ENCODE measurements around the gene REPS1.

Gene REPS1

DNA sequence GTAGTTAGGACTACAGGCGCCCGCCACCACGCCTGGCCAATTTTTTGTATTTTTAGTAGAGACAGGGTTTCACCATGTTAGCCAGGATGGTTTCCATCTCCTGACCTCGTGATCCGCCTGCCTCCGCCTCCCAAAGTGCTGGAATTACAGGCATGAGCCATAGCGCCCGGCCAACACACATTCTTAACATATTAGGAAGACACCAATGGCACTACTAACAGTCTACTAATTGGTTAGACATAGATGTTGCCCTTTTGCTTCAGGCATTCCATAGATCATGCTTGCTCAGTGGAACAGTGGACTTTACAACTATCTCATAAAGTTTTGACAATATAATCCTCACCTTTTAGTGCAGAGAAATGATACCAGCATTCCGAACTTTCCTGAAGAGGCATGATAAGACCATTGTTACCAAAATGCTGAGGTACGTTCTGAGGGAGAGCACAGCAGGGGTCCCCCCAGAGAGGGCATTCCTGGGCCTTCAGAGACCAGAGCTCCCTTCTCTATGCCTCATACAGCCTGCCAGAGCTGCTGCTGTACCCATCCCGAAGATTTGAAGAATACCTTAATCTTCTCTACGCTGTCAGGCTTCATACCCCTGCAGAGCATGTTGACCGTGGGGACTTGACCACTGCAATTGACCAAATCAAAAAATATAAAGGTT, 102.8 kb downstream of the REPS1 start:
- H3K18ac ChIP-seq (ENCODE audit: low read length) = no peak overlapping the region
- no peaks in the 10 kb centered on the region for H3K79me1 ChIP-seq (ENCODE audit: low read length)
- H3K27ac ChIP-seq (ENCODE audit: low read depth, low read length) = no peak overlapping the region
- H3K4me3 ChIP-seq (ENCODE audit: low read length) = no peak overlapping the region
- no peak overlapping the region for H2BK5ac ChIP-seq (ENCODE audit: low read length)
- no peak overlapping the region for H3K56ac ChIP-seq (ENCODE audit: low read length)
- no peak overlapping the region for H3K4ac ChIP-seq (ENCODE audit: low read depth, low read length)
- no peaks in the 10 kb centered on the region for H3K4me1 ChIP-seq (ENCODE audit: control insufficient read depth, low read depth, low read length)
- no CpG with 5 or more reads among the region's 13 CpGs for WGBS (ENCODE audit: extremely low coverage, insufficient coverage, low lambda C conversion rate)
- H3K23ac ChIP-seq (ENCODE audit: low read length) = no peak overlapping the region
- no peak overlapping the region for H3K4me2 ChIP-seq (ENCODE audit: low read length)
- H3K79me2 ChIP-seq (ENCODE audit: control insufficient read depth, insufficient read depth, low read length) = no peaks in the 10 kb centered on the region
- peak; percentile 60 for DNase-seq
- no peak overlapping the region for H2BK120ac ChIP-seq (ENCODE audit: low read depth, low read length)
- H3K9ac ChIP-seq (ENCODE audit: low read length) = no peak overlapping the region
- no peak overlapping the region for H2BK15ac ChIP-seq (replicated peaks; ENCODE audit: low read depth)
- H4K5ac ChIP-seq (ENCODE audit: low read length) = no peak overlapping the region
- H4K8ac ChIP-seq (ENCODE audit: low read depth, low read length) = no peak overlapping the region
- no peak overlapping the region for H2AK5ac ChIP-seq (ENCODE audit: low read length)
- H3K36me3 ChIP-seq (ENCODE audit: control insufficient read depth, insufficient read depth, low read length) = no peaks in the 10 kb centered on the region
- H3K27me3 ChIP-seq (ENCODE audit: insufficient read depth, low read length, poor library complexity) = no peaks in the 10 kb centered on the region

DNA sequence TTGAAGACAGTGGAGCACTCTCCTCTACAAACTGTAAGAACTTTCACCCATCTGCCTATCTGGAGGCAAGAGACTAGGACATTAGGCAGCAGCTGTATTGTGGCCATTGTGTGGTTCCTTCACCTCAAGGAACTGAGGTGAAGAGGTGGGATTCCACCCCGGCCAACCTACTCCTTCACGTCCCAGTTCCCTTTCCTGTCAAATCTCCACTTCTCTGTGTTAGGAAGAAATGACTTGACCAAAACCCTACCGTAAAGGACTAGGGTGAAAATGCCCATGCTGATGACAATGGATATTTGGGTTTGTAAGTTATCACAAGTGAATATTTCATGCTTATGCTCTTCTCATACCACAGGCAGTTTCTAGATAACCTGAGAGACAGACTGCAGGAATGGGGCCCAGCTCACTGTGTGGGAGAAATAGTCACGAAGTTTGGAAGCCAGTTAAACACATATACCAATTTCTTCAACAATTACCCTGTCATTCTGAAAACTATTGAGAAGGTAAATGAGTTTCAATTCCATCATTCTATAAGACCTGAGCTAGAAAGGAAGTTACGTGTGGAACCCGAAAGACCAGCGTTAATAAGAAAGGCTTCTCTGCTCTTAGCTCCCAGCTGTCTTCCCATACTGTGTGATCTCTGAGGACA, 105.6 kb downstream of the REPS1 start:
- no peak for DNase-seq
- Histone ChIP-seq H3K79me1 (ENCODE audit: low read length) (no peaks in the 10 kb centered on the region), H3K23ac (ENCODE audit: low read length) (no peak overlapping the region), H3K4me3 (ENCODE audit: low read length) (no peak overlapping the region), H3K27ac (ENCODE audit: low read depth, low read length) (no peak overlapping the region), H3K79me2 (ENCODE audit: control insufficient read depth, insufficient read depth, low read length) (no peaks in the 10 kb centered on the region), H3K36me3 (ENCODE audit: control insufficient read depth, insufficient read depth, low read length) (no peaks in the 10 kb centered on the region), H3K27me3 (ENCODE audit: insufficient read depth, low read length, poor library complexity) (no peaks in the 10 kb centered on the region), H2BK120ac (ENCODE audit: low read depth, low read length) (no peak overlapping the region), H3K18ac (ENCODE audit: low read length) (no peak overlapping the region), H4K8ac (ENCODE audit: low read depth, low read length) (no peak overlapping the region), H3K9ac (ENCODE audit: low read length) (no peak overlapping the region), H2BK15ac (replicated peaks; ENCODE audit: low read depth) (no peak overlapping the region), H3K4me1 (ENCODE audit: control insufficient read depth, low read depth, low read length) (no peaks in the 10 kb centered on the region), H3K56ac (ENCODE audit: low read length) (no peak overlapping the region), H3K4me2 (ENCODE audit: low read length) (no peak overlapping the region), H2BK5ac (ENCODE audit: low read length) (no peak overlapping the region), H2AK5ac (ENCODE audit: low read length) (no peak overlapping the region), H4K5ac (ENCODE audit: low read length) (no peak overlapping the region), H3K4ac (ENCODE audit: low read depth, low read length) (no peak overlapping the region)
- WGBS (ENCODE audit: extremely low coverage, insufficient coverage, low lambda C conversion rate) = no CpG with 5 or more reads among the region's 7 CpGs

- no peaks in the 10 kb centered on the region for H3K79me2 ChIP-seq (ENCODE audit: control insufficient read depth, insufficient read depth, low read length)
- H2BK15ac ChIP-seq (replicated peaks; ENCODE audit: low read depth) = no peak overlapping the region
- H3K4me3 ChIP-seq (ENCODE audit: low read length) = no peak overlapping the region
- no peaks in the 10 kb centered on the region for H3K36me3 ChIP-seq (ENCODE audit: control insufficient read depth, insufficient read depth, low read length)
- H3K18ac ChIP-seq (ENCODE audit: low read length) = no peak overlapping the region
- H3K4me2 ChIP-seq (ENCODE audit: low read length) = no peak overlapping the region
- no peak overlapping the region for H3K23ac ChIP-seq (ENCODE audit: low read length)
- no CpG with 5 or more reads among the region's 8 CpGs for WGBS (ENCODE audit: extremely low coverage, insufficient coverage, low lambda C conversion rate)
- no peak overlapping the region for H2AK5ac ChIP-seq (ENCODE audit: low read length)
- no peak overlapping the region for H3K9ac ChIP-seq (ENCODE audit: low read length)
- no peaks in the 10 kb centered on the region for H3K79me1 ChIP-seq (ENCODE audit: low read length)
- DNase-seq = no peak
- no peak overlapping the region for H2BK5ac ChIP-seq (ENCODE audit: low read length)
- H3K4me1 ChIP-seq (ENCODE audit: control insufficient read depth, low read depth, low read length) = no peaks in the 10 kb centered on the region
- H3K56ac ChIP-seq (ENCODE audit: low read length) = no peak overlapping the region
- H2BK120ac ChIP-seq (ENCODE audit: low read depth, low read length) = no peak overlapping the region
- no peaks in the 10 kb centered on the region for H3K27me3 ChIP-seq (ENCODE audit: insufficient read depth, low read length, poor library complexity)
- no peak overlapping the region for H4K8ac ChIP-seq (ENCODE audit: low read depth, low read length)
- H4K5ac ChIP-seq (ENCODE audit: low read length) = no peak overlapping the region
- no peak overlapping the region for H3K27ac ChIP-seq (ENCODE audit: low read depth, low read length)
- H3K4ac ChIP-seq (ENCODE audit: low read depth, low read length) = no peak overlapping the region
Observed at GRCh38 chr6:138873191-138873590, 114.9 kb downstream of the REPS1 start.

- no peak overlapping the region for H3K56ac ChIP-seq (ENCODE audit: low read length)
Observed at GRCh38 chr6:138869398-138869797, 118.7 kb downstream of the REPS1 start.

GRCh38 chr6:138868181-138868580, 119.9 kb downstream of the REPS1 start:
- Histone ChIP-seq H3K9ac (ENCODE audit: low read length) (no peak overlapping the region), H3K36me3 (ENCODE audit: control insufficient read depth, insufficient read depth, low read length) (no peaks in the 10 kb centered on the region), H3K4me2 (ENCODE audit: low read length) (no peak overlapping the region), H3K79me1 (ENCODE audit: low read length) (no peaks in the 10 kb centered on the region), H4K5ac (ENCODE audit: low read length) (no peak overlapping the region), H4K8ac (ENCODE audit: low read depth, low read length) (no peak overlapping the region), H2AK5ac (ENCODE audit: low read length) (no peak overlapping the region), H3K27ac (ENCODE audit: low read depth, low read length) (no peak overlapping the region), H3K4me3 (ENCODE audit: low read length) (no peak overlapping the region), H3K4me1 (ENCODE audit: control insufficient read depth, low read depth, low read length) (no peaks in the 10 kb centered on the region), H2BK5ac (ENCODE audit: low read length) (no peak overlapping the region), H2BK15ac (replicated peaks; ENCODE audit: low read depth) (no peak overlapping the region), H3K18ac (ENCODE audit: low read length) (no peak overlapping the region), H3K4ac (ENCODE audit: low read depth, low read length) (no peak overlapping the region), H3K79me2 (ENCODE audit: control insufficient read depth, insufficient read depth, low read length) (no peaks in the 10 kb centered on the region), H2BK120ac (ENCODE audit: low read depth, low read length) (no peak overlapping the region), H3K27me3 (ENCODE audit: insufficient read depth, low read length, poor library complexity) (no peaks in the 10 kb centered on the region), H3K23ac (ENCODE audit: low read length) (no peak overlapping the region), H3K56ac (ENCODE audit: low read length) (no peak overlapping the region)
- DNase-seq = no peak

More at GRCh38 chr6:138869398-138869797, 118.7 kb downstream of the REPS1 start:
- Histone ChIP-seq H3K23ac (ENCODE audit: low read length) (no peak overlapping the region), H3K79me2 (ENCODE audit: control insufficient read depth, insufficient read depth, low read length) (no peaks in the 10 kb centered on the region), H3K27ac (ENCODE audit: low read depth, low read length) (no peak overlapping the region), H3K4ac (ENCODE audit: low read depth, low read length) (no peak overlapping the region), H4K5ac (ENCODE audit: low read length) (no peak overlapping the region), H2BK120ac (ENCODE audit: low read depth, low read length) (no peak overlapping the region), H3K4me3 (ENCODE audit: low read length) (no peak overlapping the region), H4K8ac (ENCODE audit: low read depth, low read length) (no peak overlapping the region), H3K18ac (ENCODE audit: low read length) (no peak overlapping the region), H3K36me3 (ENCODE audit: control insufficient read depth, insufficient read depth, low read length) (no peaks in the 10 kb centered on the region), H3K4me2 (ENCODE audit: low read length) (no peak overlapping the region), H2AK5ac (ENCODE audit: low read length) (no peak overlapping the region), H3K9ac (ENCODE audit: low read length) (no peak overlapping the region), H3K27me3 (ENCODE audit: insufficient read depth, low read length, poor library complexity) (no peaks in the 10 kb centered on the region), H3K4me1 (ENCODE audit: control insufficient read depth, low read depth, low read length) (no peaks in the 10 kb centered on the region), H3K79me1 (ENCODE audit: low read length) (no peaks in the 10 kb centered on the region), H2BK15ac (replicated peaks; ENCODE audit: low read depth) (no peak overlapping the region), H2BK5ac (ENCODE audit: low read length) (no peak overlapping the region)
- DNase-seq = peak; percentile 43
- WGBS (ENCODE audit: extremely low coverage, insufficient coverage, low lambda C conversion rate) = no CpG with 5 or more reads among the region's 4 CpGs

Data from mesendoderm (in vitro differentiated cells).